Fibroblast of lung (primary cell): ENCODE results near the gene DNAH3. TPM values are rescaled to one million over a fixed set of nuclear protein-coding genes. Genes with fewer than 3 reads are reported as not detected.

ENCODE experiments used
- DNase-seq, 2 donors: peaks; one replicate each; pipeline versions ENCODE4 v3.0.0 to v3.0.0-alpha.2; 2010; ENCODE audit warnings: low read depth in 2 of 2
- H2AFZ ChIP-seq: 2 replicates; pipeline ENCODE4 v1.5.1; 2012; ENCODE audit warnings: low read length, control low read depth, inconsistent platforms
- H3K27ac ChIP-seq: 2 replicates; pipeline ENCODE4 v1.5.1; 2011; ENCODE audit warnings: low read length, control low read depth; ENCODE audit not compliant: insufficient read depth
- H3K27me3 ChIP-seq: 2 replicates; pipeline ENCODE4 v1.5.1; 2011; ENCODE audit warnings: mild to moderate bottlenecking, low read length; ENCODE audit not compliant: control insufficient read depth, insufficient read depth
- H3K36me3 ChIP-seq: 2 replicates; pipeline ENCODE4 v1.5.1; 2011; ENCODE audit warnings: low read length; ENCODE audit not compliant: control insufficient read depth, insufficient read depth
- H3K4me1 ChIP-seq: 2 replicates; pipeline ENCODE4 v1.5.1; 2011; ENCODE audit warnings: low read length; ENCODE audit not compliant: control insufficient read depth, insufficient read depth; ENCODE audit errors: extremely low read depth
- H3K4me2 ChIP-seq: 2 replicates; pipeline ENCODE4 v1.5.1; 2011; ENCODE audit warnings: low read length, control low read depth; ENCODE audit not compliant: insufficient read depth; ENCODE audit errors: extremely low read depth
- H3K4me3 ChIP-seq, 4 experiments: fragments of 200-600 bp in 1 of 4; sonication (generic) in 1 of 4; replicated peaks in 1 of 4; 2 replicates each; pipeline ENCODE4 v1.5.1; 2011 to 2016; ENCODE audit warnings: low read length in 4 of 4, low read depth in 3 of 4, mild to moderate bottlenecking in 3 of 4, control low read depth in 2 of 4, inconsistent platforms in 1 of 4, mixed read lengths in 1 of 4; ENCODE audit not compliant: insufficient read depth in 1 of 4; ENCODE audit errors: control extremely low read depth in 1 of 4
- H3K79me2 ChIP-seq: 2 replicates; pipeline ENCODE4 v1.5.1; 2012; ENCODE audit warnings: mild to moderate bottlenecking, low read length, inconsistent platforms; ENCODE audit not compliant: control insufficient read depth, insufficient read depth
- H3K9ac ChIP-seq: 2 replicates; pipeline ENCODE4 v1.5.1; 2011; ENCODE audit warnings: mild to moderate bottlenecking, low read length, control low read depth; ENCODE audit not compliant: insufficient read depth
- H3K9me3 ChIP-seq: 2 replicates; pipeline ENCODE4 v1.5.1; 2012; ENCODE audit warnings: low read depth, low read length; ENCODE audit not compliant: control insufficient read depth, insufficient read depth
- H4K20me1 ChIP-seq: 2 replicates; pipeline ENCODE4 v1.5.1; 2011; ENCODE audit warnings: low read length; ENCODE audit not compliant: control insufficient read depth, insufficient read depth; ENCODE audit errors: extremely low read depth
- EZH2 ChIP-seq: IDR thresholded peaks from 2 replicates; pipeline ENCODE4 v1.5.1; 2012; ENCODE audit warnings: low read length, control low read depth, mild to moderate bottlenecking; ENCODE audit errors: missing control alignments
- polyA plus RNA-seq, 2 donors: library from polyadenylated mRNA; depleted of rRNA in 1 of 2; stranded (reverse) in 1 of 2; unstranded in 1 of 2; fragments of >200 nt; gene quantifications; 2 replicates each; pipeline ENCODE4 v1.2.1, GENCODE V29; 2011 to 2012; ENCODE audit warnings: missing spikeins in 1 of 2
- total RNA-seq: library from RNA; depleted of rRNA; stranded (reverse); fragments of >200 nt; gene quantifications from 2 replicates; pipeline ENCODE4 v1.2.1, GENCODE V29; 2014
- TF ChIP-seq, protein P1 (sequence below), 2 donors: IDR thresholded peaks in 1 of 2; conservative IDR thresholded peaks in 1 of 2; 1 replicate in 1 of 2; 2 replicates in 1 of 2; pipeline ENCODE4 v1.5.1; 2011 to 2012; ENCODE audit warnings: low read length in 2 of 2, control low read depth in 1 of 2, inconsistent platforms in 1 of 2, low read depth in 1 of 2, mild to moderate bottlenecking in 1 of 2

DNAH3 gene
- total and polyA plus RNA-seq, 2 donors (not counting 1 experiment from before 2014, with no cell fraction given), result not detected

DNA sequence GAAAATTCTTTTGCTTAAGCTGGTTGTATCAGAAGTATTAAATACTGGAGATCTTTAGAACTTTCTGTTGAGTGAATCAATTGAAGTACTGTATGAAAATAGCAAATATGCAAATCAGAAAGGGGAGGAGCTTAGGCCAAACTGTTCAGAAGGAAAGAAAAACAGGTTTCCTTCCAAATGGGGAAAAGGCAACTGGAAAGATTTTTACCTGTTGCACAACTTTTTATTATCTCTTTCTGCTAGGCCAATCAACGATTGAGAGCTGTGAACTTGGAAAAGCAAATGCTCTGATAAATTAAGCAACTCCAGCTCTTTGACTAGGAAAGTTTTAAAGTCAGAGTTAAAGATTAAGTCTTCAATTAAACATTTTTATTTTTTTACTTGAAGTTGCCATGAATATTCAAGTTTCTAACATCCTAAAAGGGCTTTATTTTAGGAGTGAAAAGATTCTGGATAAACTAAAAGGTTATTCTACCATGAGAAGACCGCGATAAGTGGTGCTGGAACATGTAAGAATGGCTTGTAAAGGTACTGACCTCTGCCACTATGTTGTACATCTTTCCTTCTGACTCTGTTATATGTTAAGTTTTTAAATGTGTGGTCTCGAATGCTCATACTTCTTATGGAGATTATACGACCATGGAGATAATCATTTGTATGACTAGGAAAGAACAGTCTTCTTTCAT is 266.9 kb downstream of the DNAH3 start:
- DNase-seq, result peak in 1 of 2 donors; percentile 42
- H3K9me3 ChIP-seq, result no peaks in the 10 kb centered on the region
- H3K79me2 ChIP-seq, result peaks cover 72% of the 10 kb centered on the region
- no peak overlapping the region for H3K4me3 ChIP-seq
- H3K27me3 ChIP-seq, result no peaks in the 10 kb centered on the region
- H2AFZ ChIP-seq, result no peak overlapping the region
- H3K36me3 ChIP-seq, result no peaks in the 10 kb centered on the region
- H3K27ac ChIP-seq, result no peak overlapping the region
- H3K4me2 ChIP-seq, result no peak overlapping the region
- H3K4me1 ChIP-seq, result peaks cover 7% of the 10 kb centered on the region
- TF ChIP-seq EZH2, result no peak
- TF ChIP-seq, protein P1, sequence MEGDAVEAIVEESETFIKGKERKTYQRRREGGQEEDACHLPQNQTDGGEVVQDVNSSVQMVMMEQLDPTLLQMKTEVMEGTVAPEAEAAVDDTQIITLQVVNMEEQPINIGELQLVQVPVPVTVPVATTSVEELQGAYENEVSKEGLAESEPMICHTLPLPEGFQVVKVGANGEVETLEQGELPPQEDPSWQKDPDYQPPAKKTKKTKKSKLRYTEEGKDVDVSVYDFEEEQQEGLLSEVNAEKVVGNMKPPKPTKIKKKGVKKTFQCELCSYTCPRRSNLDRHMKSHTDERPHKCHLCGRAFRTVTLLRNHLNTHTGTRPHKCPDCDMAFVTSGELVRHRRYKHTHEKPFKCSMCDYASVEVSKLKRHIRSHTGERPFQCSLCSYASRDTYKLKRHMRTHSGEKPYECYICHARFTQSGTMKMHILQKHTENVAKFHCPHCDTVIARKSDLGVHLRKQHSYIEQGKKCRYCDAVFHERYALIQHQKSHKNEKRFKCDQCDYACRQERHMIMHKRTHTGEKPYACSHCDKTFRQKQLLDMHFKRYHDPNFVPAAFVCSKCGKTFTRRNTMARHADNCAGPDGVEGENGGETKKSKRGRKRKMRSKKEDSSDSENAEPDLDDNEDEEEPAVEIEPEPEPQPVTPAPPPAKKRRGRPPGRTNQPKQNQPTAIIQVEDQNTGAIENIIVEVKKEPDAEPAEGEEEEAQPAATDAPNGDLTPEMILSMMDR (conservative IDR thresholded peaks at IDR 0.05 in 1 of 2, IDR thresholded peaks at IDR 0.05 in 1 of 2; ENCODE audit: low read depth in 1 of 2, low read length in 2 of 2), result no peak
- no peaks in the 10 kb centered on the region for H4K20me1 ChIP-seq
- H3K9ac ChIP-seq, result no peak overlapping the region

Other genes with a start within 250 kb of the DNAH3 start
- 112 and 123 TPM in 2 replicates for gene LDAF1, start 7.8 kb upstream of the DNAH3 start, total RNA-seq
- 31.6 and 36.3 TPM in 2 replicates for gene LDAF1, start 7.8 kb upstream of the DNAH3 start, polyA plus RNA-seq
- not detected in 2 replicates for gene ZP2, start 60.7 kb upstream of the DNAH3 start, total RNA-seq
- gene ZP2, start 60.7 kb upstream of the DNAH3 start, polyA plus RNA-seq, result not detected in 2 replicates
- gene ANKS4B, start 82.9 kb upstream of the DNAH3 start, total RNA-seq, result not detected in 2 replicates
- gene ANKS4B, start 82.9 kb upstream of the DNAH3 start, polyA plus RNA-seq, result not detected in 2 replicates
- 0.26 and 0.50 TPM in 2 replicates for gene CRYM, start 127.4 kb upstream of the DNAH3 start, total RNA-seq
- 0.06 and 0.30 TPM in 2 replicates for gene CRYM, start 127.4 kb upstream of the DNAH3 start, polyA plus RNA-seq